G401.6 (cell line): ENCODE data around the gene P2RY8.
"Not testable (repeated sequence)": the region's sequence is repeated elsewhere in the genome, so short reads cannot be mapped to it uniquely, and the experiment has no call there.

Source experiments
- FAIRE-seq: peaks from 2 replicates; lab custom pipeline; 2012; peaks lifted over from hg19 to GRCh38; lab: Jason Lieb, UNC

P2RY8 gene

GRCh38 chrX:1486177-1486576 lies 50.8 kb downstream of the P2RY8 start:
- FAIRE-seq = no peak

- FAIRE-seq = no peak
Observed at GRCh38 chrX:1485033-1485432, 52.0 kb downstream of the P2RY8 start.

DNA sequence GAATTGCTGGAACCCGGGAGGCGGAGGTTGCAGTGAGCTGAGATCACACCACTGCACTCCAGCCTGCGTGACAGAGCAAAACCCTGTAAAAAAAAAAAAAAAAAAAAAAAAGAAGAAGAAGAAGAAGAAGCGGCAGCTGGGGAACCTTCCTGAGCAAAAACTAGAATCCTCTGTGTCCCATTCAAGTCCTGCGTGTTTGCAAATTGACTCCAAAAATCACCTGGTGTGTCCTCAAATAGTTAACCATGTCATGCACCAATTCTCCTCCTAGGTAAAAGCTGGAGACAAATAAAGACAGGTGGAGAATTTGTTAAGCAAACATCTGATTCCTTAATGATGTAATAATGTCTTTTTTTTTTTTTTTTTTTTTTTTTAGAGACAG lies 52.4 kb downstream of the P2RY8 start:
- FAIRE-seq = no peak

DNA sequence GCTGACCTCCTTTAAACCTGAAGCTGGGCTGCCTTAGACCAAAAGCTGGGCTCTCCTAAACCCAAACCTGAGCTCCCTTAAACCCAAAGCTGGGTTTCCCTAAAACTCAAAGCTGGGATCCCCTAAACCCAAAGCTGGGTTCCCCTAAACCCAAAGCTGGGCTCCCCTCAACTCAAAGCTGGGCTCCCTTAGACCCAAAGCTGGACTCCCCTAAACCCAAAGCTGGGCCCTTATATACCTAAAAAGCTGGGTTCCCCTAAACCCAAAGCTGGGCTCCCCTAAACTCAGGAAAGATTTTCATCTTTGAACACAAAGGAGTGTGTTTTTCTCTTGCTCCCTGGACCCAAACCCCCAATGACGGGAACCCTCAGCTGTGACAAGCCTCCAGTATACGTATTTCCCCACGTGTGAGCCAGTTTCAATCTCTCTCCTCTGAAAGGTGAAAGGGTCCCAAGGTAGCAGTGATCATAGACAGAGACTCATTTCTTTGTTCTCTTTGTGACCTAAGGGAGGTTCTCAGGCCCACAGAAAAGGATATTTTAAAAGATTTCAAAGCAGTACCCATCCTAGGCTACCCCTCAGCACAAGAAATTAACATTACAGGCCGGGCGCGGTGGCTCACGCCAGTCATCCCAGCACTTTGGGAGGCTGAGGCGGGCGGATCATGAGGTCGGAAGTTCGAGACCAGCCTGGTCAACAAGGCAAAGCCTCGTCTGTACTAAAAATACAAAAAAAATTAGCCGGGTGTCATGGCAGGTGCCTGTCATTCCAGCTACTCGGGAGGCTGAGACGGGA lies 52.9 kb downstream of the P2RY8 start:
- no peak for FAIRE-seq

DNA sequence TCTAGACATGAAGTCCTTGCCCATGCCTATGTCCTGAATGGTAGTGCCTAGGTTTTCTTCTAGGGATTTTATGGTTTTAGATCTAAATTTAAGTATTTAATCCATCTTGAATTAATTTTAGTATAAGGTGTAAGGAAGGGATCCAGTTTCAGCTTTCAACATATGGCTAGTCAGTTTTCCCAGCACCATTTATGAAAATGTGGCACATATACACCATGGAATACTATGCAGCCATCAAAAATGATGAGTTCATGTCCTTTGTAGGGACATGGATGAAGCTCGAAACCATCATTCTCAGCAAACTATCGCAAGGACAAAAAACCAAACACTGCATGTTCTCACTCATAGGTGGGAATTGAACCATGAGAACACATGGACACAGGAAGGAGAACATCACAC lies 54.5 kb downstream of the P2RY8 start:
- FAIRE-seq = not testable (repeated sequence)

GRCh38 chrX:1481636-1482529 lies 55.1 kb downstream of the P2RY8 start:
- FAIRE-seq = no peak

DNA sequence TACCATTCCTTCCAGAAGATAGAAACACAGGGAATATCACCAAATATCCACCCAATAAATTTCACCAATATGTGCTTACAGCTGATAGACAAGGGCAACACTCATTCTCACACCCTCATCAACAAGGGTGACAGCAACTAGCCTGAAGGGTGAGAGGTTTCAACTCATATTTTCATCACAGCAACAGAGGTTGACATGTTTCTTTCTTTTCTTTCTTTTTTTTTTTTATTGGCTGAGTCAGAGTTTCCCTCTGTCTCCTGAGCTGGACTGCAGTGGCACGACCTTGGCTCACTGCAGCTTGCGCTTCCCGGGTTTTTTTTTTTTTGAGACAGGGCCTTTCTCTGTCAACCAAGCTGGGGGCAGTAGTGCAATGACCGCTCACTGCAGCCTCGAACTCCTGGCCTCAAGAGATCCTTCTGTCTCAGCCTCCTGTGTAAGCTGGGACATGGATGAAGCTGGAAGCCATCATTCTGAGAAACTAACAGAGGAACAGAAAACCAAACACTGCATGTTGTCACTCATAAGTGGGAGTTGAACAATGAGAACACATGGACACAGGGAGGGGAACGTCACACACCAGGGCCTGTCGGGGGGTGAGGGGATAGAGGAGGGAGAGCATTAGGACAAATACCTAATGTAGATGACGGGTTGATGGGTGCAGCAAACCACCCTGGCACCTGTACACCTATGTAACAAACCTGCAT lies 56.8 kb downstream of the P2RY8 start:
- FAIRE-seq = no peak

DNA sequence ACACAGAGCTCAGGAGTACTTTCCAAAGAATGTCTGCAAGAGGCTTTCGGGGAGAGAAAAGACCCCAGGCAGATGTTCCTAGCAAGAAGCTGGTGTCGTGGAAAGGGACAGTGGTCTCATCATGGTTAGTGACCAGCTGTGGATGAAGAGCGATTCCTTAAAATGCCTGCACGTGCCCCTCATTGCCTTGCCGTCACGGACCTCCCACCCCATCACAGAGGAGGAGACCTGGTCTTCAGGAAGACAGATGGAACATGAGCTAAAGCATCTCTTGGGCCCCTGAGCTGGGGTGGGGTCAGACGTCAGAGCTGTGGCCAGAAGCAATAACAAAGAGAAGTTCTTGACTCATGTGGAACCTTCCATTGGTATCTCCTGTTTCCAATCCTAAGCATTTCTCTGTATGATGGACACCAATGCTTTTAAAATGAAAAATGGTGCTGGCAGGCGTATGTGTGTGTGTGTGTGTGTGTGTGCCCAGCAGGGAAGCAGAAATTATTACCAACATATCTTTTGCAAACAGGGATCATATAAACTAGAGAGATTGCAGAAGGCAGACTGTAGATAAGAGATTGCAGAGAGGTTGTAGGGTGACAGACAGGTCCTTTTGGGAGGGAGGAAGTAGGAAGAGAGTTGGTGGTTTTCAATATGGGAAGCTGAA lies 59.1 kb downstream of the P2RY8 start:
- FAIRE-seq = no peak

DNA sequence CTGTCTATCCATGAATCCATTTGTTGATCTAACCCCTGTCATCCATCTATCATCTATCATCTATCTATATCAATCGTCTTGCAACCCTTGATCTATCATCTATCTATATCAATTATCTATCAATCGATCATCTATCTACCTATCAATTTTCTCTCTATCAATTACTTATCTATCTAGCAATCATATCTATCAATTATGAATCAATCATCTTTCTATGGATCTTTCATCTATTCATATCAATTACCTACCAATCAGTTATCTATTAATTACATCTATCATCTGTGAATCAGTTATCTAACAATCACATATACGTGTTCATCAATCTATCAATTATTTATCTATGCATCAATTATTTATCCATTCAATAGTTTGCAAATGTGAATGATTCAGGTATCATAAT lies 59.8 kb downstream of the P2RY8 start:
- FAIRE-seq = no peak

DNA sequence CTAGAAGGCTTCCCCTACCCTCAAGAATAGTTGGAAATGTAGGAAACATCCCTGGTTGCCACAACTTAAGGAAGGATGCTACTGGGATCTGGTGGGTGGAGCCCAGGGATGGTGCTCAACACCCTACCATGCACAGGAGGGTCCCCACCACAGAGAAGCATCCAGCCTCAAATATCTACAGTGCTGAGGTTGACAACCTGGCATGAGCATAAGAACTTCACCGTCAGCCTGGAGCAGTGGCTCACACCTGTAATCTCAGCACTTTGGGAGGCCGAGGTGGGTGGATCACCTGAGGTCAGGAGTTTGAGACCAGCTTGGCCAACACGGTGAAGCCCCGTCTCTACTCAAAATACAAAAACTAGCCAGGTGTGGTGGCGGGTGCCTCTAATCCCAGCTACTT lies 60.3 kb downstream of the P2RY8 start:
- no peak for FAIRE-seq

GRCh38 chrX:1475881-1476280 lies 61.1 kb downstream of the P2RY8 start:
- no peak for FAIRE-seq

DNA sequence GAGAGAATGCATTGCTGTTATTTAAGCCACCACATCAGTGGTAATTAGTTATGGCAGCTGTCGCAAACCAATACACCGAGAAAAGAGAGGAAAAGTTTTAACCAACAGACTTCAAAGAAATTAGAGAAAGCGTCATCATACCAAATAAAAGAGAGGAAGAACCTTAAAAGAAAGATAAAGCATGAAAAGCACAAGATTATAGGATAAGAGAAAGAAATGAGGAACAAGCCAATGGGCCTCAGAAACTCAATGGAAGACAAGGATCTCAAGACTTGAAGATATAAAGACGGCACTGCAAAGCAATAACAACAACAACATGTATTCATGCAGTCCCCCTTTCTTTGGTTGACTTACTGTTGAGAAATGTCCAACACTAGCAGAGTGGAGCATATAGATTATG lies 61.5 kb downstream of the P2RY8 start:
- no peak for FAIRE-seq

DNA sequence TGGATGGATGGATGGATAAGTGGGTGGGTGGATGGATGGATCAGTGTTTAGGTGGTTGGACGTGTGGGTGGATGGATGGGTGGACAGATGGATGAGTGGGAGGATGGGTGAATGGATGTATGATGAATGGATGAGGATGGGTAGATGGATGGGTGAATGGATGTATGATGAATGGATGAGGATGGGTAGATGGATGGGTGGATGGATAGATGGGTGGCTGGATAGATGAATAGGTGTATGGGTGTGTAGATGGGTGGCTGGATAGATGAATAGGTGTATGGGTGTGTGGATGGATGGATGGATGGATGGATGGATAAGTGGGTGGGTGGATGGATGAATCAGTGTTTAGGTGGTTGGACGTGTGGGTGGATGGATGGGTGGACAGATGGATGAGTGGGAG lies 62.4 kb downstream of the P2RY8 start:
- FAIRE-seq = not testable (repeated sequence)

GRCh38 chrX:1472975-1473374 lies 64.0 kb downstream of the P2RY8 start:
- FAIRE-seq = no peak

- no peak for FAIRE-seq
Observed at GRCh38 chrX:1468250-1468772, 68.7 kb downstream of the P2RY8 start.

DNA sequence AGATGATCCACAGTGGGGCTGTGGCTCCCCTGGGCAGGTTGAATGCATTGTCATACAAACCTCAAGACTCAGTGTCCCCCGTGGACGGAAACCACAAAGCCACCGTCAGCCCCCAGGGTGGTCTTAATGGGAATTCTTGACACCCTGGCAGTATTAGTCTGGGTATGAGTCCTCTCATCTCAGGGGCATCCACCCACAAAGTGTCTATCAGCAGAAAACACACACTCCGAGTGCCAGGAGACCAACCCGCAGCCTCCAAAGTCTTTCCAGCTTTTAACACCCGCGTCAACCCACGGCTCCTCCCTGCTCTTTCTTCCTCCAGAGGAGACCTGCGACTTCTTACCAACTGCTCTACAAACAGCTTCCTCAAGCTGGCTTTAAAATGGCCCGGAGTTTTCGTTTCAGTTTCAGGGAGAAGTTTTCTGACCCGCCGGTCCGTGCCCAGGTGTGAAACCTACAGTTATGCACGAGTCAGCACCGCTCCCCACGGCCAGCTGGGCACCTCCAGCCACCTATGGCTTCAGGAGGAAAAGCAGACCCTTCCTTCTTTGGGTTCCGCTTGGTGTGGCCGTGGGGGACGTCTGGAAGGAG lies 69.9 kb downstream of the P2RY8 start:
- FAIRE-seq = no peak

GRCh38 chrX:1466232-1466661 lies 70.7 kb downstream of the P2RY8 start:
- FAIRE-seq = no peak

- FAIRE-seq = no peak
Observed at GRCh38 chrX:1465286-1466231, 71.4 kb downstream of the P2RY8 start.

DNA sequence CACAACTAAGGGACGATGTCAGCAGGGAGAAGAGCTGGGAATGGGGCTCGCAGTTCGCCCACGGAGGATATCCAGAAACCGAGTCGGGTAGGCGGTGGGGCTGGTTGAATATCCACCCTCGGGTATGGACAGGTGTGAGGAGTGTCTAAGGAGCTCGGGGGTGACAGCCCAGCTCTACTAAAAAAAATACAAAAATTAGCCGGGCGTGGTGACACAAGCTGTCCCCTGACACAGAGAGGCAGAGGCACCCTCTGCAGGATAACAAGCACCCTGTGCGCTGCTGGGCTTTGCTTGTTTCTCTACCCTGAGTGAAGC lies 72.1 kb downstream of the P2RY8 start:
- FAIRE-seq = no peak
